ENCODE measurements around the gene LAMB4.

DNA sequence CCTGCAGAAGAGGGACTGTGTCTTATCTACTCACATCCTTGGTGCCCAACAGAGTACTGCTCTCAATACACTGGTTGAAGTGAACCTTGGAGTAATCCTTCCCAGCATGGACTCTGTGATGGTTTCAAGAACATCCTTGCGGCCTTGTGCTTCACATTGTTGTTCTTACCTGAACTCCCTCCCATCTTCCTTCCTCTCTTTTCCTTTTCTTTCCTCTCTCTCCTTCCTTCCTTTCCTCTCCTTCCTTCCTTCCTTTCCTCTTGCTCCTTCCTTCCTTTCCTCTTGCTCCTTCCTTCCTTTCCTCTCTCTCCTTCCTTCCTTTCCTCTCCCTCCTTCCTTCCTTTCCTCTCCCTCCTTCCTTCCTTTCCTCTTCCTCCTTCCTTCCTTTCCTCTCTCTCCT lies 153.5 kb downstream of the LAMB4 start:
- TF ChIP-seq FOXM1 (IDR thresholded peaks at IDR 0.05; ENCODE audit: borderline replicate concordance) (no peak), SUZ12 (IDR thresholded peaks at IDR 0.05) (no peak), SP1 (IDR thresholded peaks at IDR 0.05) (no peak)
